ENCODE data around the gene SLC9A2. TPM values are rescaled to one million over a fixed set of nuclear protein-coding genes. Genes with fewer than 3 reads are reported as not detected.

Gene SLC9A2
- total RNA-seq, 1 experiment from 2014 or later, result 0.09 TPM

DNA sequence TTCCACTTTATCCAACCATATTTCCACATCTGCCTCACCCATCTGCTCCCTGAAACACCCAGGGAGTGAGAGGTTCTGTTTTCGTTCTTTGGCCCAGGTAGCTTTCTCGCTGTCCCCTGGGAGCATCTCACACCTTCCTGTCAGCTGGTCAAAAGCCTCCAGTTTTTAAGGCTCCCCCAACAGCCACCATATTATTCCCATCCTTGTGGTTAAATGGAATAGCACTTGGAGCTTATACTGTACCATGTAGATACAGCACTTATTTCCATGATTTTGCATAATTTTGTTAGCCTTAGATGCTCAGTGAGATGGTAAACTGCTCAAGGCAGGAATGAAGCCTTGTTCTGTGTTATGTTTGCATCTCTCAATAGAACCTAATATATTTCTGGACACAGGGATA, 84.0 kb downstream of the SLC9A2 start:
- no peaks in the 10 kb centered on the region for H3K27me3 Mint-ChIP-seq (ENCODE audit: insufficient read depth, unreplicated experiment)
- no peak overlapping the region for H3K27ac Mint-ChIP-seq (ENCODE audit: low read depth, unreplicated experiment)
- peaks cover 4% of the 10 kb centered on the region for H3K4me1 Mint-ChIP-seq (ENCODE audit: insufficient read depth, unreplicated experiment)
- TF ChIP-seq, protein P1, sequence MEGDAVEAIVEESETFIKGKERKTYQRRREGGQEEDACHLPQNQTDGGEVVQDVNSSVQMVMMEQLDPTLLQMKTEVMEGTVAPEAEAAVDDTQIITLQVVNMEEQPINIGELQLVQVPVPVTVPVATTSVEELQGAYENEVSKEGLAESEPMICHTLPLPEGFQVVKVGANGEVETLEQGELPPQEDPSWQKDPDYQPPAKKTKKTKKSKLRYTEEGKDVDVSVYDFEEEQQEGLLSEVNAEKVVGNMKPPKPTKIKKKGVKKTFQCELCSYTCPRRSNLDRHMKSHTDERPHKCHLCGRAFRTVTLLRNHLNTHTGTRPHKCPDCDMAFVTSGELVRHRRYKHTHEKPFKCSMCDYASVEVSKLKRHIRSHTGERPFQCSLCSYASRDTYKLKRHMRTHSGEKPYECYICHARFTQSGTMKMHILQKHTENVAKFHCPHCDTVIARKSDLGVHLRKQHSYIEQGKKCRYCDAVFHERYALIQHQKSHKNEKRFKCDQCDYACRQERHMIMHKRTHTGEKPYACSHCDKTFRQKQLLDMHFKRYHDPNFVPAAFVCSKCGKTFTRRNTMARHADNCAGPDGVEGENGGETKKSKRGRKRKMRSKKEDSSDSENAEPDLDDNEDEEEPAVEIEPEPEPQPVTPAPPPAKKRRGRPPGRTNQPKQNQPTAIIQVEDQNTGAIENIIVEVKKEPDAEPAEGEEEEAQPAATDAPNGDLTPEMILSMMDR (IDR thresholded peaks at IDR 0.05; ENCODE audit: unreplicated experiment), result no peak
- H3K36me3 Mint-ChIP-seq (ENCODE audit: insufficient read depth, unreplicated experiment), result no peaks in the 10 kb centered on the region
- ChIA-PET POLR2A (no interaction called here), CTCF (interaction anchor here (0.6 to 7.2 kb wide), 37 partner anchors 10 to 819 kb away, joined by 3 to 113 read pairs (median 4); partner anchors contain the start of gene SLC9A4)
- BruUV-seq (replicated peaks), result no TSS peak
- intact Hi-C loops (cut with micrococcal nuclease), result loop anchor here (1.0 kb wide), 3 partner anchors 87 to 230 kb away; partner anchors contain the start of gene SLC9A4
- no peaks in the 10 kb centered on the region for H3K9me3 Mint-ChIP-seq (ENCODE audit: unreplicated experiment)
- DNase-seq (ENCODE audit: unreplicated experiment), result no peak
- no peak overlapping the region for H3K4me3 Mint-ChIP-seq (ENCODE audit: unreplicated experiment)

DNA sequence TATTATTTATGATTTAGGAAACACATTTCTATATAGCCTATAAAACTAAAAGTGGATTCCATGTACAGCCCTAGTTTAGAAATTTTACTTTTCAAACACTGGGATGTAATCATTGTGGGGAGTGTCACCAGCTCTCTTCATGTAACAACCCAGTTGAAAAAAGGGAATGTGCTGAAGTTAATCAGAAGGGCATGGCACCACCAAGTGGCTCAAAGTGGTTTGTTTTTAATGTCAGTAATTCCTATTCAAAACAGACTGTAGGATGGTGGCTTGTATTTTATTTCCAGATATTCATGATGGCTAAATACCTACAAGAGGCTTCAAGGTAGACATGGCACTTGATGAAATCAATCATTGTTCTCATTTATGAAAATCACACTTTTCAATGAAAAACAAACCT, 84.4 kb downstream of the SLC9A2 start:
- Mint-ChIP-seq H3K27me3 (ENCODE audit: insufficient read depth, unreplicated experiment) (no peaks in the 10 kb centered on the region), H3K9me3 (ENCODE audit: unreplicated experiment) (no peaks in the 10 kb centered on the region), H3K4me1 (ENCODE audit: insufficient read depth, unreplicated experiment) (peaks cover under 1% of the 10 kb centered on the region), H3K27ac (ENCODE audit: low read depth, unreplicated experiment) (no peak overlapping the region), H3K36me3 (ENCODE audit: insufficient read depth, unreplicated experiment) (no peaks in the 10 kb centered on the region), H3K4me3 (ENCODE audit: unreplicated experiment) (no peak overlapping the region)
- peak; percentile 35 for DNase-seq (ENCODE audit: unreplicated experiment)
- intact Hi-C loops (cut with micrococcal nuclease), result loop anchor here (1.0 kb wide), 3 partner anchors 87 to 230 kb away; partner anchors contain the start of gene SLC9A4
- CTCF ChIA-PET, result interaction anchor here (0.6 to 7.2 kb wide), 36 partner anchors 11 to 820 kb away, joined by 3 to 113 read pairs (median 4); partner anchors contain the start of gene SLC9A4
- BruUV-seq (replicated peaks), result no TSS peak
- TF ChIP-seq, protein P1 (IDR thresholded peaks at IDR 0.05; ENCODE audit: unreplicated experiment), result peak; percentile 53
- POLR2A ChIA-PET, result no interaction called here

DNA sequence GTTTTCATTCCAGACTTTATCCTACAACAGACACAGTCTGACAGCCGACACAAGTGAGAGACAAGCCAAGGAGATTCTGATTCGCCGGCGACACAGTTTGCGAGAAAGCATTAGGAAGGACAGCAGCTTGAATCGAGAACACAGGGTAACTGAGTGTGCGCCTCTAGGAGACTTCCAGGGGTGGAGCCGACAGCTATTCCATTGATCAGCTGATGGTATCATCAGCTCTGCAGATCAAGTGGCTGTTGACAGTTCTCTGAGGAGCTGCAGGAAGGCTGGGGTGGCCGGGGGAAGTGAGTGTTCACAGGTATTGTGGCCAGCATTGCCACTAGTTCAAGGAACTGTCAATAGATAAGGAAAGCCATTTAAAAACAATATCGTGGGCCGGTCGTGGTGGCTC, 85.2 kb downstream of the SLC9A2 start:
- Mint-ChIP-seq H3K27ac (ENCODE audit: low read depth, unreplicated experiment) (no peak overlapping the region), H3K4me3 (ENCODE audit: unreplicated experiment) (no peak overlapping the region), H3K27me3 (ENCODE audit: insufficient read depth, unreplicated experiment) (no peaks in the 10 kb centered on the region), H3K36me3 (ENCODE audit: insufficient read depth, unreplicated experiment) (no peaks in the 10 kb centered on the region), H3K4me1 (ENCODE audit: insufficient read depth, unreplicated experiment) (peaks cover 6% of the 10 kb centered on the region), H3K9me3 (ENCODE audit: unreplicated experiment) (no peaks in the 10 kb centered on the region)
- no TSS peak for BruUV-seq (replicated peaks)
- DNase-seq (ENCODE audit: unreplicated experiment), result no peak
- TF ChIP-seq, protein P1 (IDR thresholded peaks at IDR 0.05; ENCODE audit: unreplicated experiment), result no peak
- CTCF ChIA-PET, result interaction anchor here (0.6 to 7.2 kb wide), 14 partner anchors 10 to 265 kb away, joined by 3 to 113 read pairs (median 4); partner anchors contain the start of gene SLC9A4
- intact Hi-C loops (cut with micrococcal nuclease), result no loop called here
- POLR2A ChIA-PET, result interaction anchor here (0.6 kb wide), 1 partner anchor 242 kb away, joined by 3 read pairs; no protein-coding TSS in a partner anchor

DNA sequence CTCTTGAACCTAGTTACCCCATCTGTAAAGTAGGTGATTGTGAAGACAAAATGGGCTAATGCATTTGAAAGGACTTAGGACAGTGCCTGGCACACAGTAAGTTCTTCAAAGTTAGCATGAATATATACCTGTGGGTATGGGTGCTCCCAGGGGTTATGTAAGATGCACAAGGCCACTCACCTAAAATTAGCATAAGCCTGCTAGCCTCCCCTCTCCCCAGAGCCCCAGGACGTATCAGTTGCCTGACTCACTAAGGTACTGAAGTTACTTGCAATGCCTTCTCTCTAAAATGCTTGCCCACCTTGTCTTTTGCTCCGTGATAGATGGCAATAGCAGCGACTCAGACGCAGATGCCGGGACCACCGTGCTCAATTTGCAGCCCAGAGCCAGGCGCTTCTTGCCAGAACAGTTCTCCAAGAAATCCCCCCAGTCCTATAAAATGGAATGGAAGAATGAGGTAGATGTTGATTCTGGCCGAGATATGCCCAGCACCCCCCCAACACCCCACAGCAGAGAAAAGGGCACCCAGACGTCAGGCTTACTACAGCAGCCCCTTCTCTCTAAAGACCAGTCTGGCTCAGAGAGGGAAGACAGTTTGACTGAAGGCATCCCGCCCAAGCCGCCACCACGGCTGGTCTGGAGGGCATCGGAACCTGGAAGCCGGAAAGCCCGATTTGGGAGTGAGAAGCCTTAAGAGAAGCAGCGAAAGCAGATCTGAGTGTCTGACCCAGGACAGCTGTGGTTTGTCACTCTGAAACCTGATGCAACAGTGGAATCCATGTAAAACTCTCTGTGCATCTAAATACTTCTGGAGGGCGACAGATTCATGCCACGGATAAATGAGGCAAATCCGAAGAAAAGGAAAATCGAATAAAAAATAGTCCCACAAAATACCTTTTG, 88.7 kb downstream of the SLC9A2 start:
- ChIA-PET POLR2A (no interaction called here), CTCF (interaction anchor here (0.6 to 7.2 kb wide), 2 partner anchors 121 to 234 kb away, joined by 3 to 113 read pairs; partner anchors contain the start of gene SLC9A4)
- Mint-ChIP-seq H3K36me3 (ENCODE audit: insufficient read depth, unreplicated experiment) (no peaks in the 10 kb centered on the region), H3K27ac (ENCODE audit: low read depth, unreplicated experiment) (no peak overlapping the region), H3K27me3 (ENCODE audit: insufficient read depth, unreplicated experiment) (no peaks in the 10 kb centered on the region), H3K4me3 (ENCODE audit: unreplicated experiment) (no peak overlapping the region), H3K4me1 (ENCODE audit: insufficient read depth, unreplicated experiment) (peaks cover 6% of the 10 kb centered on the region), H3K9me3 (ENCODE audit: unreplicated experiment) (no peaks in the 10 kb centered on the region)
- TF ChIP-seq, protein P1 (IDR thresholded peaks at IDR 0.05; ENCODE audit: unreplicated experiment), result no peak
- no TSS peak for BruUV-seq (replicated peaks)
- intact Hi-C loops (cut with micrococcal nuclease), result no loop called here
- DNase-seq (ENCODE audit: unreplicated experiment), result no peak

Data from MCF 10A (cell line).